Activated CD4-positive, CD25-positive, alpha-beta regulatory T cell treated with anti-CD3 and anti-CD28 coated beads, Interleukin-2, amount 50 U/mL, for 16 hours (primary cell): Measurements from ENCODE around the gene B4GALNT4.
"Not testable (repeated sequence)": the region's sequence is repeated elsewhere in the genome, so short reads cannot be mapped to it uniquely, and the experiment has no call there.

Experiments used
- DNase-seq: peaks from one replicate; pipeline ENCODE4 v3.0.0-alpha.2; 2020; ENCODE audit warnings: low read depth, low spot score

The B4GALNT4 gene

GRCh38 chr11:419248-420005, 50.1 kb downstream of the B4GALNT4 start:
- no peak for DNase-seq

- DNase-seq: no peak
Observed at GRCh38 chr11:420054-420910, 51.0 kb downstream of the B4GALNT4 start.

GRCh38 chr11:420911-421321, 51.6 kb downstream of the B4GALNT4 start:
- no peak for DNase-seq

- no peak for DNase-seq
Observed at GRCh38 chr11:422249-422656, 53.0 kb downstream of the B4GALNT4 start.

- no peak for DNase-seq
Observed at GRCh38 chr11:424232-424631, 54.9 kb downstream of the B4GALNT4 start.

- not testable (repeated sequence) for DNase-seq
Observed at GRCh38 chr11:424766-425165, 55.5 kb downstream of the B4GALNT4 start.

- no peak for DNase-seq
Observed at GRCh38 chr11:425301-425700, 56.0 kb downstream of the B4GALNT4 start.

GRCh38 chr11:426851-427250, 57.6 kb downstream of the B4GALNT4 start:
- no peak for DNase-seq

GRCh38 chr11:428295-428694, 59.0 kb downstream of the B4GALNT4 start:
- DNase-seq: no peak

GRCh38 chr11:429391-429790, 60.1 kb downstream of the B4GALNT4 start:
- DNase-seq: no peak

GRCh38 chr11:429931-430456, 60.7 kb downstream of the B4GALNT4 start:
- no peak for DNase-seq
